AG10803 (cell line): ENCODE data around the gene SSX2IP.
"Not testable (repeated sequence)": the region's sequence is repeated elsewhere in the genome, so short reads cannot be mapped to it uniquely, and the experiment has no call there.

Experiments used
- DNase-seq: peaks from one replicate; pipeline ENCODE4 v3.0.0; 2010; ENCODE audit warnings: low read depth
- H3K4me3 ChIP-seq: 2 replicates; pipeline ENCODE4 v1.5.1; 2011; ENCODE audit warnings: mild to moderate bottlenecking, low read length, control low read depth
- CTCF ChIP-seq: conservative IDR thresholded peaks from 2 replicates; pipeline ENCODE4 v1.5.1; 2011; ENCODE audit warnings: mild to moderate bottlenecking, low read length, control low read depth, inconsistent platforms

The SSX2IP gene

GRCh38 chr1:84598846-84599741 lies 91.2 kb downstream of the SSX2IP start:
- peak; percentile 59 for DNase-seq
- TF ChIP-seq CTCF, result no peak
- no peak overlapping the region for H3K4me3 ChIP-seq

DNA sequence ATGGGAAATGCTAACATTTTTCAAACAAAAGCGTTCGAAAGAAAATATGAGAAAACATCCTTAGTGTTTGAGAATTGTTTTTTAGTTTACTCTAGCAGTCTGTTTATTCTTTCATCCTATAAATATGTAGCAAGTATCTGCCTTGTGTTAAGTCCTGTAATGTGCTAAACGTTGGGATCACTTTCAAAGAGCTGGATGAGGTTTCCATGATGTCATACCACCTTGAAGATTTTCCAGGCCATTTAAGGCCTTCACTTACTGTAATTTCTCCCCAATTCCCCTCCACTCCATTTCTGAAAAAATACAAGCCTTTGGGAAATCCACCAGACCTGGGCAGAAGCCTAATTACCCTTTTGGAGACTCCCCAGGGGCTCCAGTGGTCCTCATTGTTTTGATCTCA lies 91.8 kb downstream of the SSX2IP start:
- no peak for DNase-seq
- no peak for TF ChIP-seq CTCF
- no peak overlapping the region for H3K4me3 ChIP-seq

- no peak for TF ChIP-seq CTCF
- H3K4me3 ChIP-seq, result no peak overlapping the region
- DNase-seq, result no peak
These were observed 93.2 kb downstream of the SSX2IP start for GRCh38 chr1:84597011-84597410.

- not testable (repeated sequence) for H3K4me3 ChIP-seq, DNase-seq
These were observed 95.3 kb downstream of the SSX2IP start for GRCh38 chr1:84594959-84595358.
